ENCODE data around the gene OAS3.
"Not testable (repeated sequence)": the region's sequence is repeated elsewhere in the genome, so short reads cannot be mapped to it uniquely, and the experiment has no call there.

OAS3 gene

DNA sequence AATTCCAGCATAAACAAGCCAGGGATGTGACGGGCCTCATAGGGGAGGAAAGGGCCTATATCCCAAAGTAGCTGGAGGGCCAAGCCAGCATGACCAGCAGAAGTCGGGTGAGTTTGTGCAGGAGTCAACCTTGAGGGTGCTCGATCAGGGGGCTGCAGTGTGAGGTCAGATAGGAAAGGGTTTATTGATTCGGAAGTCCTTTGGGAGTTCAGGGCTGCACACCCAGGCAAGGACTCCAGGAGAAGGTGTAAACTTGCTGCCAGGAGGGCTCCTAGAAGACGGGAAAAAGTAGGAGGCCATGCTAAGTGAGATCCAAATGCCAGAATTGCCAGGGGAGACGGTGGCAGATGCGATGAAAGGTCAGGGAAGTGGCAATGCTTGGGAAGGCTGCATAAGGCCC lies 36.6 kb downstream of the OAS3 start:
- no peaks in the 10 kb centered on the region for H3K9me3 ChIP-seq (ENCODE audit: control insufficient read depth, low read depth, low read length)
- no peak overlapping the region for H3K27ac ChIP-seq (ENCODE audit: low read length)
- H3K36me3 ChIP-seq (ENCODE audit: control insufficient read depth, low read depth, low read length) = no peaks in the 10 kb centered on the region
- no peak overlapping the region for H3K9ac ChIP-seq (ENCODE audit: low read length)
- H3K4me3 ChIP-seq (ENCODE audit: low read length) = no peak overlapping the region
- no peaks in the 10 kb centered on the region for H3K4me1 ChIP-seq (ENCODE audit: control insufficient read depth, low read depth, low read length)
- H3K27me3 ChIP-seq (ENCODE audit: control insufficient read depth, insufficient read depth, low read length) = no peaks in the 10 kb centered on the region

DNA sequence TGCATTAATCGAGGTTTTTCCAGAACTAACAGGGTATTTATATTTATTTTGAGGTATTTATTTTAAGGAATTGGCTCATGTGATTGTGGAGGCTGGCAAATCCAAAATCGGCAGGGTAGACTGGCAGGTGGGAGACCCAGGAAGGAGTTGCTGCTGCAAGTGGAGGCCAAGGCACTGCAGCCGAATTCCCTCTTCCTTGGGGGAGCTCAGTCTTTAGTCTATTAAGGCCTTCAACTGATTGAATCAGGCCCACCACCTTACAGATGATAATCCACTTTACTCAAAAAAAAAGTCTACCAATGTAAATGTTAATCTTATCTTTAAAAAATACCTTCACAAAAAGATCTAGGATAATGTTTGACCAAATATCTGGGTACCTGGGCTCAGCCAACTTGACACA lies 38.9 kb downstream of the OAS3 start:
- H3K9me3 ChIP-seq (ENCODE audit: control insufficient read depth, low read depth, low read length) = no peaks in the 10 kb centered on the region
- H3K4me3 ChIP-seq (ENCODE audit: low read length) = no peak overlapping the region
- no peaks in the 10 kb centered on the region for H3K36me3 ChIP-seq (ENCODE audit: control insufficient read depth, low read depth, low read length)
- no peak overlapping the region for H3K9ac ChIP-seq (ENCODE audit: low read length)
- no peaks in the 10 kb centered on the region for H3K4me1 ChIP-seq (ENCODE audit: control insufficient read depth, low read depth, low read length)
- no peaks in the 10 kb centered on the region for H3K27me3 ChIP-seq (ENCODE audit: control insufficient read depth, insufficient read depth, low read length)
- H3K27ac ChIP-seq (ENCODE audit: low read length) = no peak overlapping the region

DNA sequence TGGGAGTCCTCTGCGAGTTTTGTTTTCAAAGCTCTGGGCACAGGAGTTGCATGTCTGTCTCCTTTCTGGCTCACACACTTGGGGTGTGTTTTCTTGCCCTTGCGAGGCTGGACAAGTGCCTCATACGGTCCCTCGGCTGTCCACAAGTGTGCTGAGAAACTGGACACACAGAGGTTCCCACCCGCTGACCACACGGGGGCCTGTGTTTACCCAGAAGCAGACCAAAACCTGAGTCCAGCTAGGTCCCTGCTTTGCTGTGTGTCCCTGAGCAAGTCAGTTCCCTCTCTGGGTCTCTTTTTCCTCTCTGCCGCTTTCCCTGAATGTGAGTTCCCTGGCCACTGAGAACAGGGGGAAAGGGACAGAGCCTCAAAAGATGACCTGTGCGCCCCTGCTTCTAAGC lies 39.4 kb downstream of the OAS3 start:
- no peaks in the 10 kb centered on the region for H3K4me1 ChIP-seq (ENCODE audit: control insufficient read depth, low read depth, low read length)
- H3K4me3 ChIP-seq (ENCODE audit: low read length) = no peak overlapping the region
- no peaks in the 10 kb centered on the region for H3K27me3 ChIP-seq (ENCODE audit: control insufficient read depth, insufficient read depth, low read length)
- no peak overlapping the region for H3K27ac ChIP-seq (ENCODE audit: low read length)
- no peaks in the 10 kb centered on the region for H3K36me3 ChIP-seq (ENCODE audit: control insufficient read depth, low read depth, low read length)
- H3K9me3 ChIP-seq (ENCODE audit: control insufficient read depth, low read depth, low read length) = no peaks in the 10 kb centered on the region
- no peak overlapping the region for H3K9ac ChIP-seq (ENCODE audit: low read length)

DNA sequence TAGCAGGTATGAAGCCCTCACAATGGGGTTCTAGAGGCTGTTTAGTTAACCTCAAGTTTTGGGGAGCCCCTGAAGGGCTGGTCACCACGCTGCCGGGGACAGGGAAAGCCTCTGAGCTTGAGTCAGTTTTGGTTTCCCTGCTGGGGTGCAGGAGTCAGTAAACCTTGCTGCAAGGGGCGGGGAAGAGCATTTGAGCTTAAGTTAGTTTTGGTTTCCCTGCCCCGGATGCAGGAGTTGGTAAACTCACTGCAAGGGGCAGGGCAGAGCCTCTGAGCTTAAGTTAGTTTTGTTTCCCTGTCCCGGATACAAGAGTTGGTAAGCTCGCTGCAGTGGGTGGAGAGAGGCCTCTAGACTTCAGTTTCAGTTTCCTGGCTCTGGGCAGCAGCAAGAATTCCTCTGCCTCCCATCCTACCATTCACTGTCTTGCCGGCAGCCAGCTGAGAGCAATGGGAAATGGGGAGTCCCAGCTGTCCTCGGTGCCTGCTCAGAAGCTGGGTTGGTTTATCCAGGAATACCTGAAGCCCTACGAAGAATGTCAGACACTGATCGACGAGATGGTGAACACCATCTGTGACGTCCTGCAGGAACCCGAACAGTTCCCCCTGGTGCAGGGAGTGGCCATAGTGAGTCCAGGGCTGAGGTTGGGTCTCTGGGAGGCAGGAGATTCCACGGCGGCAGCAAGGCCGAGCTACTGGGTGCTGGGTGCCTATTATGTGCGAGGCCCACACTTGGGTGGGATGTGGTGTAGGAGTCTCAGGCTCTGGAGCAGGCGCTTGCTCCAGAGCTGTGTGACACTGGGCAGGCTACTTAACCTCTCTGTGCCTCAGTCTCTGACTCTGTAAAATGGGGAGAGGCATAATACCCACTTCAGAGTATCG lies 40.1 kb downstream of the OAS3 start, which contains the start of gene OAS2:
Gene OAS2, plus strand, starts transcription at position 357 of the 878 bp plus-strand sequence. Its CDS starts 90 bp downstream, at position 447.
- Histone ChIP-seq H3K27me3 (ENCODE audit: control insufficient read depth, insufficient read depth, low read length) (no peaks in the 10 kb centered on the region), H3K27ac (ENCODE audit: low read length) (no peak within 1 kb of the TSS), H3K9me3 (ENCODE audit: control insufficient read depth, low read depth, low read length) (no peaks in the 10 kb centered on the region), H3K4me3 (ENCODE audit: low read length) (no peak within 1 kb of the TSS), H3K36me3 (ENCODE audit: control insufficient read depth, low read depth, low read length) (no peaks in the 10 kb centered on the region), H3K4me1 (ENCODE audit: control insufficient read depth, low read depth, low read length) (no peaks in the 10 kb centered on the region), H3K9ac (ENCODE audit: low read length) (no peak within 1 kb of the TSS)

DNA sequence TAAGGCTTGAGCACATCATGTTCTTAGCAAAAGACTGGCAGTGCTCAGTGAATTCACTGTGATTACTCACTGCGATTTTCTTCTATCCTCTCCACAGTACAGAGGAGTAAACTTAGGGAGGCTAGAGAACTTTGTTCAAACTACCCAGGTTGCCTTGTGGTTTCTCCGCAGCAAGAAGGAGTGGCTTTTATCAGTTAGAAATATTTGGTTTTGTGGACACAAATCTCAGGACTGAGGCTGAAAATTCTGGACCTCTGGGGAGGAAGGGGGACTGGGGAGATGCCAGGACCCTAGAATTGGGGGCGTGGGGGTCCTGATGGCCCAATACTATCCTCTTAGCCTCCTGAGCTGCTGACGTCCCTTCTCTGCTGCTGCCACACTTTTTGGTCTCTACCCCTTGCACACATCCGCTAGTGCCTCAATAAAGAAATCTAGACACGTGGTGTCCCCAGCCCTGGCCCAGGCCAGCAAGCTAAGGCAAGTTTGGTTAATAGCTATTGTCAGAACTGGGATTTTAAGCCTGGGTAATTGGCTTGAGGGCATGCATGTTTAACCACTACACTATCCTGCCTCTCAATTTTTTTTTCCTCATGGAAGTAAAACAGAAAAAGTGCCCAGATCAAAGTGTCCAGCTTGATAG lies 40.9 kb downstream of the OAS3 start:
- H3K36me3 ChIP-seq (ENCODE audit: control insufficient read depth, low read depth, low read length) = no peaks in the 10 kb centered on the region
- no peak overlapping the region for H3K4me3 ChIP-seq (ENCODE audit: low read length)
- H3K27me3 ChIP-seq (ENCODE audit: control insufficient read depth, insufficient read depth, low read length) = no peaks in the 10 kb centered on the region
- no peaks in the 10 kb centered on the region for H3K4me1 ChIP-seq (ENCODE audit: control insufficient read depth, low read depth, low read length)
- H3K9me3 ChIP-seq (ENCODE audit: control insufficient read depth, low read depth, low read length) = no peaks in the 10 kb centered on the region
- no peak overlapping the region for H3K9ac ChIP-seq (ENCODE audit: low read length)
- no peak overlapping the region for H3K27ac ChIP-seq (ENCODE audit: low read length)

DNA sequence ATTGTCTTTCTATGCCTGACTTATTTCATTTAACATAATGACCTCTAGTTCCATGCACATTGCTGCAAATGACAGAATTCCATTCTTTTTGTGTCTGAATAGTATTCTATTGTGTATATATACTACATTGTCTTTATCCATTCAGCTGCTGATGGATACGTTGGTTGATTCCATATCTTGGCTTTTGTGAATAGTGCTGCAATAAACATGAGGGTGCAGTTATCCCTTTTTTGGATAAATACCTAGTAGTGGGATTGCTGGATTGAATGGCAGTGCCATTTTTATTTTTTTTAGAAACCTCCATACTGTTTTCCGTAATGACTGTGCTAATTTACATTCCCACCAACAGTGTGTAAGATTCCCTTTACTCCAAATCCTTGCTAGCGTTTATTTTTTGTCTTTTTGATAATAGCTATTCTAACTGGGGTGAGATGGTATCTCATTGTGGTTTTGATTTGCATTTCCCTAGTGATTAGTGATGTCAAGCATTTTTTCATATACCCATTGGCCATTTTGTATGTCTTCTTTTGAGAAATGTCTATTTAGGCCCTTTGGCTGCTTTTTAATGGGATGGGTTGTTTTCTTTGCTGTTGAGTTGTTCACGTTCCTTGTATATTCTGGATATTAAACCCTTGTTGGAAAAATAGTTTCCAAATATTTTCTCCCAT lies 42.4 kb downstream of the OAS3 start:
- Histone ChIP-seq H3K4me1 (ENCODE audit: control insufficient read depth, low read depth, low read length) (no peaks in the 10 kb centered on the region), H3K9me3 (ENCODE audit: control insufficient read depth, low read depth, low read length) (peaks cover 8% of the 10 kb centered on the region), H3K27ac (ENCODE audit: low read length) (no peak overlapping the region), H3K27me3 (ENCODE audit: control insufficient read depth, insufficient read depth, low read length) (no peaks in the 10 kb centered on the region), H3K4me3 (ENCODE audit: low read length) (no peak overlapping the region), H3K9ac (ENCODE audit: low read length) (no peak overlapping the region), H3K36me3 (ENCODE audit: control insufficient read depth, low read depth, low read length) (no peaks in the 10 kb centered on the region)

DNA sequence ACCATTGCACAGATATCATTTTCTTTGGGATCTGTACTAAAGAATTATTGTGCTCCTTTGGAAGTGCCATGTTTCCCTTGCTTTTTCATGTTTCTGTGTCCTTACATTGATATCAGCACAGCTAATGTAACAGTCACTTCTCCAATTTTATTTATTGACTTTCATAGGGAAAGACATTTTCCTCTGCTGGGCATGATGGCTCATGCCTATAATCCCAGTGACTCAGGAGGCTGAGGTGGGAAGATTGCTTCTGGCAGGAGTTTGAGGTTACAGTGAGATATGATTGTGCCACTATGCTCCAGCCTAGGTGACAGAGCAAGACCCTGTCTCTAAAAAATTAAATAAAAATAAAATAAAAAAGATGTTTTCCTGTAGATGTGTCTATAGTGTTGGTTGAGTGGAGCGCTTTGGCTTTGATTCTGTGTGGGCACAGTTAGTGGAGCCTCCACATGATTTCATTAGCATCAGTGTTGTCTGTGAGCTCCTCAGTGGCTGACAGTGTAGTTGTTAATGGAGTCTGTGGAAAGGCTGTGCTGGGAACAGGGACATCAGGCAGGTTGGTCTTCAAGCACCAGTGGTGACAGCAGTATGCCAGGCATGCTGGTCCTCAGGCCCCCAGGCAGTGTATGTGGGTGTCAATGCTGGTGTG lies 47.5 kb downstream of the OAS3 start:
- Histone ChIP-seq H3K4me3 (ENCODE audit: low read length) (no peak overlapping the region), H3K9ac (ENCODE audit: low read length) (no peak overlapping the region), H3K9me3 (ENCODE audit: control insufficient read depth, low read depth, low read length) (peaks cover 8% of the 10 kb centered on the region), H3K4me1 (ENCODE audit: control insufficient read depth, low read depth, low read length) (peaks cover 5% of the 10 kb centered on the region), H3K36me3 (ENCODE audit: control insufficient read depth, low read depth, low read length) (no peaks in the 10 kb centered on the region), H3K27me3 (ENCODE audit: control insufficient read depth, insufficient read depth, low read length) (no peaks in the 10 kb centered on the region), H3K27ac (ENCODE audit: low read length) (no peak overlapping the region)

DNA sequence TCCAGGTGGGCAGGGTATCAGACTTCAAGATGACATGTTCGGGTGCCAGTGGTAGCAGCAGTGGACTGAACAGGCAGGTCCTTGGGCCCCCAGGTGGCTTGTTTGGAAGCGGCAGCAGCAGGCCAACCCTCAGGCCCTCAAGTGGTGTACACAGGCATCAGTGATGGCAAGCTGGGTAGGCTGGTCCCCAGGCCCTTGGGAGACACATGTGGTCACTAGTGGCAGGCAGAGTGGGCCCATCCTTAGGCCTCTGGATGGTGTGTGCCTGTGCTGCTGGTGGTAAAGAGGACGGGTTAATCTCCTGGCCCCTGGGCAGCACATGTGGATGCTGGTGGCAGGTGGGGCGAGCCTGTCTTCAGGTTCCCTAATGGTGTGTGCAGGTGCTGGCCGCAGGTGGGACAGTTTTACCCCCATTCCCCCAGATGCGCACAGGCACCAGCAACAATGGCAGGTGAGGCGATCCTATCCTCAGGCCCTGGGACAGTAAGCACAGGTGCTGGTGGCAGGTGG lies 48.1 kb downstream of the OAS3 start:
- H3K4me1 ChIP-seq (ENCODE audit: control insufficient read depth, low read depth, low read length) = peaks cover 7% of the 10 kb centered on the region
- H3K9ac ChIP-seq (ENCODE audit: low read length) = no peak overlapping the region
- H3K9me3 ChIP-seq (ENCODE audit: control insufficient read depth, low read depth, low read length) = peaks cover 8% of the 10 kb centered on the region
- H3K4me3 ChIP-seq (ENCODE audit: low read length) = no peak overlapping the region
- no peaks in the 10 kb centered on the region for H3K27me3 ChIP-seq (ENCODE audit: control insufficient read depth, insufficient read depth, low read length)
- H3K27ac ChIP-seq (ENCODE audit: low read length) = no peak overlapping the region
- no peaks in the 10 kb centered on the region for H3K36me3 ChIP-seq (ENCODE audit: control insufficient read depth, low read depth, low read length)

DNA sequence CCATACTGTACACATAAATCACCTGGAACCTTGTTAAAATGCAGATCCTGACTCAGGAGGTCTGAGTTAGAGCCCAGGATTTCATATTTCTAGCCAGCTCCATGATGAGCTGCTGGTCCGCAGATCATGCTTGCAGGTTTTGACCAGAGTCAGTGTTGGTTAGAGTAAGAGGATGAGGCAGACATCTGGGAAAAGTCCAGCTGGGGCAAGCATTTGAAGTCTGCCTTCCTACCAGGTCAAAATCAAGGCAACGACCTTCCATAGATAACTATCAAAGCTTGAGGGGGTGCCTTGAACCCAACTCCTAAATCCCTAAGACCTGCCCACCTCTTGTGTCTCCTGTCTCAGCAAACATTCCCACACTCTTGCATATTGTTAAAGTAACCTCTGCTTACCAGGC lies 49.3 kb downstream of the OAS3 start:
- Histone ChIP-seq H3K4me1 (ENCODE audit: control insufficient read depth, low read depth, low read length) (peaks cover 8% of the 10 kb centered on the region), H3K9me3 (ENCODE audit: control insufficient read depth, low read depth, low read length) (peaks cover 8% of the 10 kb centered on the region), H3K27me3 (ENCODE audit: control insufficient read depth, insufficient read depth, low read length) (no peaks in the 10 kb centered on the region), H3K36me3 (ENCODE audit: control insufficient read depth, low read depth, low read length) (no peaks in the 10 kb centered on the region), H3K9ac (ENCODE audit: low read length) (no peak overlapping the region), H3K4me3 (ENCODE audit: low read length) (no peak overlapping the region), H3K27ac (ENCODE audit: low read length) (no peak overlapping the region)

DNA sequence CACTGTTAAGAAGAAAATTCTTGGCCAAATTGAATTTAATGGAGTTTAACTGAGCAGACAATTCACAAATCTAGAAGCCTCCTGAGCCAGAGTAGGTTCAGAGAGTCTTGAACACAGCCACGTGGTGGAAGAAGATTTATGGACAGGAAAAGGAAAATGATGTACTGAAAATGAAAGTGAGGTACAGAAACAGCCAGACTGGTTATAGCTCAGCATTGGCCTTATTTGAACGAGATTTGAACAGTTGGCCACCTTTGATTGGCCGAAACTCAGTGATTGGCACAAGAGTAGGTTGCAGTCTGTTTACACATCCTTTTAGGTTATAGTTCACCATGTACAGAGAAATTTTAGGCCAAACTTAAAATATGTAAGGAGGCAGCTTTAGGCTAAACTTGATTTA lies 50.0 kb downstream of the OAS3 start:
- Histone ChIP-seq H3K4me3 (ENCODE audit: low read length) (no peak overlapping the region), H3K4me1 (ENCODE audit: control insufficient read depth, low read depth, low read length) (peaks cover 8% of the 10 kb centered on the region), H3K27me3 (ENCODE audit: control insufficient read depth, insufficient read depth, low read length) (no peaks in the 10 kb centered on the region), H3K36me3 (ENCODE audit: control insufficient read depth, low read depth, low read length) (no peaks in the 10 kb centered on the region), H3K27ac (ENCODE audit: low read length) (no peak overlapping the region), H3K9ac (ENCODE audit: low read length) (no peak overlapping the region), H3K9me3 (ENCODE audit: control insufficient read depth, low read depth, low read length) (peaks cover 8% of the 10 kb centered on the region)

DNA sequence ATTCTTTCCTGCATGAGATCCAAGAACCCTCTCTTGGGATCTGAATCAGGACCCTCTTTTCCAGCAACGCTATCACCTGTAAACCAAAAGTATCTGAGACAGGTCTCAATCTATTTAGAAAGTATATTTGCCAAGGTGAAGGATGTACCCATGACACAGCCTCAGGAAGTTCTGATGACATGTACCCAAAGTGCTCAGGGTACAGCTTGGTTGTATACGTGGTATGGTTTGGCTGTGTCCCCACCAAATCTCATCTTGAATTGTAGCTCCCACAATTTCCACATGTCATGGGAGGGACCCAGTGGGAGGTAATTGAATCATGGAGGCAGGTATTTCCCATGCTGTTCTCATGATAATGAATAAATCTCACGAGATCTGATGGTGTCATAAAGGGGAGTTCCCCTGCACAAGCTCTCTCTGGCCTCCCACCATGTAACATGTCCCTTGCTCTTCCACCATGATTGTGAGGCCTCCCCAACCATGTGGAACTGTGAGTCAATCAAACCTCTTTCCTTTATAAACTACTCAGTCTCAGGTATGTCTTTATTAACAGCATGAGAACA lies 50.6 kb downstream of the OAS3 start:
- H3K4me1 ChIP-seq (ENCODE audit: control insufficient read depth, low read depth, low read length); H3K36me3 ChIP-seq (ENCODE audit: control insufficient read depth, low read depth, low read length); H3K4me3 ChIP-seq (ENCODE audit: low read length); H3K27ac ChIP-seq (ENCODE audit: low read length); H3K27me3 ChIP-seq (ENCODE audit: control insufficient read depth, insufficient read depth, low read length); H3K9me3 ChIP-seq (ENCODE audit: control insufficient read depth, low read depth, low read length); H3K9ac ChIP-seq (ENCODE audit: low read length): not testable (repeated sequence)
